Measurements from ENCODE around the gene SPARCL1. TPM values are rescaled to one million over a fixed set of nuclear protein-coding genes. Genes with fewer than 3 reads are reported as not detected.
A peak's percentile ranks its signal among the peaks of the same experiment; 100 is the strongest.

Gene SPARCL1
- total and polyA plus RNA-seq, 2 experiments from 2014 or later: 1.5 to 2.4 TPM

GRCh38 chr4:87491436-87491835 lies 37.7 kb downstream of the SPARCL1 start:
- H4K20me1 ChIP-seq (replicated peaks; ENCODE audit: insufficient read depth): no peaks in the 10 kb centered on the region
- H3K4me3 Mint-ChIP-seq: no peak overlapping the region
- no peak overlapping the region for H3K4me3 ChIP-seq
- H3K27ac Mint-ChIP-seq: no peak overlapping the region
- ATAC-seq (no peak), DNase-seq (ENCODE audit: low spot score) (no peak)
- H2AFZ ChIP-seq: no peak overlapping the region
- H3F3A ChIP-seq (replicated peaks; ENCODE audit: low read depth): no peaks in the 10 kb centered on the region
- H3K36me3 Mint-ChIP-seq (ENCODE audit: low read depth): peaks cover 44% of the 10 kb centered on the region
- peaks cover 7% of the 10 kb centered on the region for H3K27me3 Mint-ChIP-seq (ENCODE audit: insufficient read depth, low read depth, poor library complexity)
- peaks cover 20% of the 10 kb centered on the region for H3K4me1 Mint-ChIP-seq
- peaks cover 41% of the 10 kb centered on the region for H3K9me3 Mint-ChIP-seq
- peak overlapping the region; percentile 28 for H3K27ac ChIP-seq (ENCODE audit: low read depth)
- H3K36me3 ChIP-seq (ENCODE audit: insufficient read depth): 0 out of 2 replicates have a peak, but pooled peaks cover 10% of the 10 kb centered on the region
- peak overlapping the region; percentile 30 for H3K4me2 ChIP-seq
- peaks cover 16% of the 10 kb centered on the region for H3K4me1 ChIP-seq (ENCODE audit: insufficient read depth)
- no peaks in the 10 kb centered on the region for H3K79me2 ChIP-seq (replicated peaks; ENCODE audit: insufficient read depth)
- TF ChIP-seq POLR2AphosphoS5 (IDR thresholded peaks at IDR 0.05; ENCODE audit: low read depth) (no peak), EZH2phosphoT487 (IDR thresholded peaks at IDR 0.05; ENCODE audit: unreplicated experiment) (no peak), REST (IDR thresholded peaks at IDR 0.05; ENCODE audit: unreplicated experiment) (no peak), ZNF331 (CRISPR knock-in tag; IDR thresholded peaks at IDR 0.05; ENCODE audit: low read depth) (no peak), NANOG (IDR thresholded peaks at IDR 0.05; ENCODE audit: borderline replicate concordance) (no peak), CREB1 (CRISPR knock-in tag; IDR thresholded peaks at IDR 0.05; ENCODE audit: low read depth) (no peak), ZNF462 (CRISPR knock-in tag; IDR thresholded peaks at IDR 0.05) (no peak), STAT1 (IDR thresholded peaks at IDR 0.05; ENCODE audit: unreplicated experiment) (no peak), EZH2 (IDR thresholded peaks at IDR 0.05; ENCODE audit: low read depth, unreplicated experiment) (no peak), CTCF (conservative IDR thresholded peaks at IDR 0.05; ENCODE audit: low read depth in 2 of 2) (no peak), ETS1 (IDR thresholded peaks at IDR 0.05) (no peak), JUNB (IDR thresholded peaks at IDR 0.05; ENCODE audit: unreplicated experiment) (no peak), ZNF114 (CRISPR knock-in tag; IDR thresholded peaks at IDR 0.05) (no peak)
- H3K9me2 ChIP-seq (ENCODE audit: insufficient read depth): peaks cover 35% of the 10 kb centered on the region
- H3K27me3 ChIP-seq (ENCODE audit: insufficient read depth): no peaks in the 10 kb centered on the region
